ENCODE data around the gene CPS1. TPM values are rescaled to one million over a fixed set of nuclear protein-coding genes. Genes with fewer than 3 reads are reported as not detected.

CPS1 gene
- total RNA-seq, 6 donors from 2014 or later, result 1.4 to 5.2 (median 1.8) TPM

- Histone ChIP-seq H3K27ac (no peak overlapping the region), H3K4me3 (no peak overlapping the region), H3K36me3 (no peaks in the 10 kb centered on the region), H3K4me1 (no peaks in the 10 kb centered on the region), H3K27me3 (no peaks in the 10 kb centered on the region), H3K9me3 (no peaks in the 10 kb centered on the region)
- WGBS, 2 donors, result 90 to 94% methylated on average over 6 of the region's 6 CpGs
- DNase-seq (no peak), ATAC-seq (ENCODE audit: low FRiP score in 2 of 2) (no peak)
- TF ChIP-seq EP300 (IDR thresholded peaks at IDR 0.05), result no peak
- no peak for TF ChIP-seq POLR2AphosphoS5 (IDR thresholded peaks at IDR 0.05)
- TF ChIP-seq CTCF (IDR thresholded peaks at IDR 0.05), result no peak
- TF ChIP-seq POLR2A (IDR thresholded peaks at IDR 0.05), result no peak
Observed at GRCh38 chr2:210559182-210559581, 2.8 kb downstream of the CPS1 start.

GRCh38 chr2:210561475-210561874 is 5.1 kb downstream of the CPS1 start:
- ATAC-seq (ENCODE audit: low FRiP score in 2 of 2) (no peak), DNase-seq (no peak)
- no peaks in the 10 kb centered on the region for H3K27me3 ChIP-seq
- H3K4me3 ChIP-seq, result no peak overlapping the region
- no peaks in the 10 kb centered on the region for H3K4me1 ChIP-seq
- H3K9me3 ChIP-seq, result no peaks in the 10 kb centered on the region
- H3K36me3 ChIP-seq, result no peaks in the 10 kb centered on the region
- no peak for TF ChIP-seq EP300 (IDR thresholded peaks at IDR 0.05)
- no peak for TF ChIP-seq POLR2A (IDR thresholded peaks at IDR 0.05)
- TF ChIP-seq CTCF (IDR thresholded peaks at IDR 0.05), result no peak
- TF ChIP-seq POLR2AphosphoS5 (IDR thresholded peaks at IDR 0.05), result no peak
- no peak overlapping the region for H3K27ac ChIP-seq
- 93 to 96% methylated on average over 5 of the region's 5 CpGs for WGBS, 2 donors

- H3K4me3 ChIP-seq, result no peak overlapping the region
- TF ChIP-seq EP300 (IDR thresholded peaks at IDR 0.05), result no peak
- TF ChIP-seq CTCF (IDR thresholded peaks at IDR 0.05), result no peak
- TF ChIP-seq POLR2A (IDR thresholded peaks at IDR 0.05), result no peak
- TF ChIP-seq POLR2AphosphoS5 (IDR thresholded peaks at IDR 0.05), result no peak
- ATAC-seq (ENCODE audit: low FRiP score in 2 of 2) (no peak), DNase-seq (no peak)
- H3K9me3 ChIP-seq, result no peaks in the 10 kb centered on the region
- no peaks in the 10 kb centered on the region for H3K4me1 ChIP-seq
- H3K27ac ChIP-seq, result no peak overlapping the region
- WGBS, 2 donors, result 62 to 67% methylated on average over 1 of the region's 1 CpG
- H3K27me3 ChIP-seq, result no peaks in the 10 kb centered on the region
- H3K36me3 ChIP-seq, result no peaks in the 10 kb centered on the region
Observed at GRCh38 chr2:210562091-210562490, 5.7 kb downstream of the CPS1 start.

GRCh38 chr2:210562502-210563080 is 6.2 kb downstream of the CPS1 start:
- Histone ChIP-seq H3K27me3 (no peaks in the 10 kb centered on the region), H3K4me3 (no peak overlapping the region), H3K36me3 (no peaks in the 10 kb centered on the region), H3K4me1 (no peaks in the 10 kb centered on the region), H3K9me3 (no peaks in the 10 kb centered on the region), H3K27ac (no peak overlapping the region)
- WGBS, 2 donors, result 86 to 88% methylated on average over 4 of the region's 4 CpGs
- DNase-seq (no peak), ATAC-seq (ENCODE audit: low FRiP score in 2 of 2) (no peak)
- TF ChIP-seq POLR2AphosphoS5 (IDR thresholded peaks at IDR 0.05), result no peak
- TF ChIP-seq EP300 (IDR thresholded peaks at IDR 0.05), result no peak
- no peak for TF ChIP-seq CTCF (IDR thresholded peaks at IDR 0.05)
- no peak for TF ChIP-seq POLR2A (IDR thresholded peaks at IDR 0.05)

GRCh38 chr2:210567279-210567678 is 10.9 kb downstream of the CPS1 start:
- Histone ChIP-seq H3K36me3 (no peaks in the 10 kb centered on the region), H3K27me3 (no peaks in the 10 kb centered on the region), H3K9me3 (no peaks in the 10 kb centered on the region), H3K4me1 (no peaks in the 10 kb centered on the region), H3K27ac (no peak overlapping the region), H3K4me3 (no peak overlapping the region)
- DNase-seq, result no peak
- no peak for ATAC-seq (ENCODE audit: low FRiP score in 2 of 2)
- no peak for TF ChIP-seq POLR2A (IDR thresholded peaks at IDR 0.05)
- TF ChIP-seq CTCF (IDR thresholded peaks at IDR 0.05), result no peak
- TF ChIP-seq EP300 (IDR thresholded peaks at IDR 0.05), result no peak

Measured in upper lobe of left lung (tissue), 6 donors.